ENCODE data around the gene OR4D9.
"Not testable (repeated sequence)": the region's sequence is repeated elsewhere in the genome, so short reads cannot be mapped to it uniquely, and the experiment has no call there.

OR4D9 gene

GRCh38 chr11:59510941-59511589 is at the start of gene OR4D9:
Gene OR4D9, plus strand, starts transcription at chr11:59511539. Its CDS starts 3,374 bp downstream, at chr11:59514913.
- DNase-seq, result peak; percentile 72

- DNase-seq, result no peak
Measured at GRCh38 chr11:59463190-59463641, 48.1 kb upstream of the OR4D9 start.

- no peak for DNase-seq
Measured at GRCh38 chr11:59473015-59473414, 38.3 kb upstream of the OR4D9 start, which contains the start of gene OR4D10. Gene OR4D10, plus strand, starts transcription at chr11:59473315. Its CDS starts 4,115 bp downstream, at chr11:59477430.

GRCh38 chr11:59475176-59475575 is 36.2 kb upstream of the OR4D9 start:
- no peak for DNase-seq

- no peak for DNase-seq
Measured at GRCh38 chr11:59479906-59480305, 31.4 kb upstream of the OR4D9 start.

GRCh38 chr11:59480359-59480758 is 31.0 kb upstream of the OR4D9 start:
- no peak for DNase-seq

GRCh38 chr11:59501931-59502330 is 9.4 kb upstream of the OR4D9 start:
- DNase-seq, result no peak

- DNase-seq, result no peak
Measured at GRCh38 chr11:59503276-59503675, 8.1 kb upstream of the OR4D9 start, which contains the start of gene OR4D11. Gene OR4D11, plus strand, starts transcription at chr11:59503576. Its CDS starts 0 bp downstream, at chr11:59503576.

GRCh38 chr11:59511675-59512074 is 336 bp downstream of the OR4D9 start:
- no peak for DNase-seq

- DNase-seq, result not testable (repeated sequence)
Measured at GRCh38 chr11:59520139-59520538, 8.8 kb downstream of the OR4D9 start.

- DNase-seq, result no peak
Measured at GRCh38 chr11:59520741-59521140, 9.4 kb downstream of the OR4D9 start.

- no peak for DNase-seq
Measured at GRCh38 chr11:59523541-59523940, 12.2 kb downstream of the OR4D9 start.

GRCh38 chr11:59528711-59529110 is 17.4 kb downstream of the OR4D9 start:
- DNase-seq, result no peak

- DNase-seq, result no peak
Measured at GRCh38 chr11:59532620-59533019, 21.3 kb downstream of the OR4D9 start.

GRCh38 chr11:59534676-59535075 is 23.3 kb downstream of the OR4D9 start:
- no peak for DNase-seq

- DNase-seq, result no peak
Measured at GRCh38 chr11:59542142-59542810, 30.9 kb downstream of the OR4D9 start.

GRCh38 chr11:59543713-59544112 is 32.4 kb downstream of the OR4D9 start:
- not testable (repeated sequence) for DNase-seq

GRCh38 chr11:59544869-59545178 is 33.5 kb downstream of the OR4D9 start:
- DNase-seq, result no peak

GRCh38 chr11:59545179-59546020 is 34.1 kb downstream of the OR4D9 start:
- no peak for DNase-seq

- DNase-seq, result peak; percentile 52
Measured at GRCh38 chr11:59547605-59548308, 36.4 kb downstream of the OR4D9 start.

- no peak for DNase-seq
Measured at GRCh38 chr11:59548309-59548656, 36.9 kb downstream of the OR4D9 start.

GRCh38 chr11:59550368-59550841 is 39.1 kb downstream of the OR4D9 start:
- peak; percentile 86 for DNase-seq
